ENCODE results near the gene RNF213. TPM values are rescaled to one million over a fixed set of nuclear protein-coding genes. Genes with fewer than 3 reads are reported as not detected.

RNF213 gene
- total RNA-seq, 1 donor, result 134 TPM

- H3K4me3 ChIP-seq (ENCODE audit: insufficient read depth, low read length), result peak within 1 kb of the TSS; percentile 93
- no peaks in the 10 kb centered on the region for H3K9me3 ChIP-seq (ENCODE audit: low read depth, low read length)
- peak within 1 kb of the TSS; percentile 98 for H3K4me2 ChIP-seq (ENCODE audit: insufficient read depth, low read length)
- TF ChIP-seq CTCF (IDR thresholded peaks at IDR 0.05; ENCODE audit: extremely low read depth, low read depth, low read length), result no peak
- peaks cover 30% of the 10 kb centered on the region for H3K79me2 ChIP-seq (ENCODE audit: insufficient read depth, low read length)
- peak; percentile 100 for DNase-seq (ENCODE audit: insufficient read length, low spot score, missing footprints)
- peak within 1 kb of the TSS; percentile 82 for H2AFZ ChIP-seq (ENCODE audit: low read length)
- H4K20me1 ChIP-seq (ENCODE audit: insufficient read depth, low read length), result peaks cover 31% of the 10 kb centered on the region
- H3K4me1 ChIP-seq (ENCODE audit: insufficient read depth, low read length), result peaks cover 11% of the 10 kb centered on the region
- peaks cover 9% of the 10 kb centered on the region for H3K36me3 ChIP-seq (ENCODE audit: insufficient read depth, low read length)
- H3K27ac ChIP-seq (ENCODE audit: low read depth, low read length), result peak within 1 kb of the TSS; percentile 75
- no peaks in the 10 kb centered on the region for H3K27me3 ChIP-seq (ENCODE audit: insufficient read depth, low read length)
Measured at GRCh38 chr17:80220054-80220735, 40.5 kb upstream of the RNF213 start, which contains the start of the genes SGSH and SLC26A11. TSS of gene SGSH (minus strand) at chr17:80220333. CDS start at chr17:80220313, 20 bp downstream. TSS of gene SLC26A11 (plus strand) at chr17:80220427. CDS start at chr17:80221561, 1,134 bp downstream.

DNA sequence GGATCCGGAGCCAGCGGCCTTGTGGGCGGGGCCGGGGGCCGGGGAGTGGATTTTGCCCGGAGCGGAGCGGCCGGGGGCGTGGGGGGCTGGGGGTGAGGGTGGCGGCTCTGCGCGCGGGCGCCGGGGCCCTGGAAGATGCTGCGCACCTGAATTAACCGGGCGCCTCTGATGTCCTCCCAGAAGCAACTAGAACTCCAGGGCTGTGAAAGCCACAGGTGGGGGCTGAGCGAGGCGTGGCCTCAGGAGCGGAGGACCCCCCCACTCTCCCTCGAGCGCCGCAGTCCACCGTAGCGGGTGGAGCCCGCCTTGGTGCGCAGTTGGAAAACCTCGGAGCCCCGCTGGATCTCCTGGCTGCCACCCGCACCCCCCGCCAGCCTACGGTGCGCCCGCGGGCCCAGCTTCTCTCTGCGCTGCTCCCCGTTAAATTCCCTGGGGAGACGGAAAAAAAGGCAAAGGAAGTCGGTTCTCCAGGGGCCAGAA lies 39.9 kb upstream of the RNF213 start:
- Histone ChIP-seq H3K79me2 (ENCODE audit: insufficient read depth, low read length) (peaks cover 30% of the 10 kb centered on the region), H3K4me2 (ENCODE audit: insufficient read depth, low read length) (peak overlapping the region; percentile 98), H3K27ac (ENCODE audit: low read depth, low read length) (no peak overlapping the region), H3K36me3 (ENCODE audit: insufficient read depth, low read length) (peaks cover 9% of the 10 kb centered on the region), H2AFZ (ENCODE audit: low read length) (peak overlapping the region; percentile 22), H3K9me3 (ENCODE audit: low read depth, low read length) (no peaks in the 10 kb centered on the region), H3K4me3 (ENCODE audit: insufficient read depth, low read length) (peak overlapping the region; percentile 93), H3K27me3 (ENCODE audit: insufficient read depth, low read length) (no peaks in the 10 kb centered on the region), H4K20me1 (ENCODE audit: insufficient read depth, low read length) (peaks cover 31% of the 10 kb centered on the region), H3K4me1 (ENCODE audit: insufficient read depth, low read length) (peaks cover 11% of the 10 kb centered on the region)
- TF ChIP-seq CTCF (IDR thresholded peaks at IDR 0.05; ENCODE audit: extremely low read depth, low read depth, low read length), result no peak
- DNase-seq (ENCODE audit: insufficient read length, low spot score, missing footprints), result peak; percentile 89

DNA sequence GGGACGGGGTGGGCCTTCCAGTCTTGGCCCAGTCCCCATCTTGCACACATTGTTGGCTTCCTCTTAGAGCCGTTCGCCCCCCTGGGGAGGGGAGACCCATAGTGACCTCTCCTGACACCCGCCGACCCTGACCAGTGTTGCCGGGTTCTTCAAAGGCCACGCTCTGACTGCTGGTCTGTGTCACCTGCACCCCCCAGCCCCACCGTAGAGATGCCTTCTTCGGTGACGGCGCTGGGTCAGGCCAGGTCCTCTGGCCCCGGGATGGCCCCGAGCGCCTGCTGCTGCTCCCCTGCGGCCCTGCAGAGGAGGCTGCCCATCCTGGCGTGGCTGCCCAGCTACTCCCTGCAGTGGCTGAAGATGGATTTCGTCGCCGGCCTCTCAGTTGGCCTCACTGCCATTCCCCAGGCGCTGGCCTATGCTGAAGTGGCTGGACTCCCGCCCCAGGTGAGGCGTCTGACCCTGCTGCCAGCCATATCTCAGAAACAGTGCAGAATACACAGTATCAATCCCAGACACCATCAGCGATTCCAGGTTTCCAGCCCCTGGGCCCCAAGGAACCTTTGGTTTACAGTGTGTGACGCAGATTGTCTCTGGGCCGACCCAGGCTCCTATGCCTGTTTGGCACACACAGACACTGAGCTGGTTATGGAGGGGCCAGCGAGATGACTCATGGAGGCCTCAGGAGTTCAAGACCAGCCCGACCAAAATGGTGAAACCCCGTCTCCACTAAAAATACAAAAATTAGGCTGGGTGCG lies 39.1 kb upstream of the RNF213 start:
- Histone ChIP-seq H3K27me3 (ENCODE audit: insufficient read depth, low read length) (no peaks in the 10 kb centered on the region), H3K4me3 (ENCODE audit: insufficient read depth, low read length) (peak overlapping the region; percentile 93), H4K20me1 (ENCODE audit: insufficient read depth, low read length) (peaks cover 27% of the 10 kb centered on the region), H2AFZ (ENCODE audit: low read length) (peak overlapping the region; percentile 22), H3K9me3 (ENCODE audit: low read depth, low read length) (no peaks in the 10 kb centered on the region), H3K27ac (ENCODE audit: low read depth, low read length) (no peak overlapping the region), H3K36me3 (ENCODE audit: insufficient read depth, low read length) (peaks cover 4% of the 10 kb centered on the region), H3K4me2 (ENCODE audit: insufficient read depth, low read length) (peak overlapping the region; percentile 98), H3K4me1 (ENCODE audit: insufficient read depth, low read length) (peaks cover 11% of the 10 kb centered on the region), H3K79me2 (ENCODE audit: insufficient read depth, low read length) (peaks cover 30% of the 10 kb centered on the region)
- DNase-seq (ENCODE audit: insufficient read length, low spot score, missing footprints), result peak; percentile 91
- TF ChIP-seq CTCF (IDR thresholded peaks at IDR 0.05; ENCODE audit: extremely low read depth, low read depth, low read length), result no peak
